Esophagus muscularis mucosa (tissue), 4 donors: Measurements from ENCODE around the gene ZBTB16. TPM values are rescaled to one million over a fixed set of nuclear protein-coding genes. Genes with fewer than 3 reads are reported as not detected.

Experiments
- DNase-seq: peaks from one replicate; pipeline ENCODE4 v3.0.0-alpha.2; 2017; ENCODE audit errors: extremely low spot score
- H3K27ac ChIP-seq, 4 donors: fragments of 200-600 bp; sonication (generic); replicated peaks in 1 of 4; 1 replicate in 3 of 4; 2 replicates in 1 of 4; pipeline ENCODE4 v1.5.1; 2016 to 2019; ENCODE audit warnings: mild to moderate bottlenecking in 1 of 4
- H3K27me3 ChIP-seq, 4 donors: fragments of 200-600 bp; sonication (generic); one replicate each; pipeline versions ENCODE4 v1.5.1 to v1.6.0; 2016 to 2019
- H3K36me3 ChIP-seq, 4 donors: fragments of 200-600 bp; sonication (generic); one replicate each; pipeline ENCODE4 v1.5.1; 2016 to 2019
- H3K4me1 ChIP-seq, 4 donors: fragments of 200-600 bp; sonication (generic); one replicate each; pipeline ENCODE4 v1.5.1; 2016 to 2019
- H3K4me3 ChIP-seq, 4 donors: fragments of 200-600 bp; sonication (generic); 1 replicate in 2 of 4; 2 replicates in 2 of 4; pipeline ENCODE4 v1.5.1; 2016 to 2019; ENCODE audit warnings: mild to moderate bottlenecking in 4 of 4, moderate library complexity in 1 of 4
- H3K9me3 ChIP-seq, 4 donors: fragments of 200-600 bp; sonication (generic); 1 replicate in 3 of 4; 2 replicates in 1 of 4; pipeline ENCODE4 v1.5.1; 2016 to 2019
- CTCF ChIP-seq, 3 experiments: fragments of 200-600 bp in 2 of 3; fragments of 450-650 bp in 1 of 3; sonication (generic) in 2 of 3; IDR thresholded peaks; one replicate each; pipeline ENCODE4 v1.5.1; 2017 to 2019; ENCODE audit warnings: antibody characterized with exemption in 3 of 3, mild to moderate bottlenecking in 2 of 3, moderate library complexity in 1 of 3
- EP300 ChIP-seq: sonication (generic); formaldehyde crosslinking; IDR thresholded peaks from one replicate; pipeline ENCODE4 v1.6.1; 2017; ENCODE audit warnings: antibody characterized with exemption
- POLR2A ChIP-seq: fragments of 450-650 bp; IDR thresholded peaks from one replicate; pipeline ENCODE4 v1.6.1; 2017; ENCODE audit warnings: antibody characterized with exemption, moderate library complexity, mild to moderate bottlenecking, low read depth
- POLR2AphosphoS5 ChIP-seq, 2 donors: sonication (generic); formaldehyde crosslinking; IDR thresholded peaks; one replicate each; pipeline ENCODE4 v1.6.1; 2017; ENCODE audit warnings: antibody characterized with exemption in 2 of 2
- WGBS: methylation state at CpG from one replicate; pipeline ENCODE4 v1.1.5; 2018; 5-methylcytosine and 5-hydroxymethylcytosine counted together
- intact Hi-C: fragments of 100-400 bp; cut with DNase I; formaldehyde crosslinking; loops from one replicate; pipeline ENCODE4 v1.15.1; 2023
- total RNA-seq, 4 donors: library from RNA; depleted of rRNA; stranded (reverse); fragments of >200 nt; gene quantifications; one replicate each; pipeline versions ENCODE4 v1.1.0 to v1.2.1, GENCODE V29; 2016

Gene ZBTB16
- total RNA-seq, 4 donors from 2014 or later, result 175 to 319 (median 222) TPM

DNA sequence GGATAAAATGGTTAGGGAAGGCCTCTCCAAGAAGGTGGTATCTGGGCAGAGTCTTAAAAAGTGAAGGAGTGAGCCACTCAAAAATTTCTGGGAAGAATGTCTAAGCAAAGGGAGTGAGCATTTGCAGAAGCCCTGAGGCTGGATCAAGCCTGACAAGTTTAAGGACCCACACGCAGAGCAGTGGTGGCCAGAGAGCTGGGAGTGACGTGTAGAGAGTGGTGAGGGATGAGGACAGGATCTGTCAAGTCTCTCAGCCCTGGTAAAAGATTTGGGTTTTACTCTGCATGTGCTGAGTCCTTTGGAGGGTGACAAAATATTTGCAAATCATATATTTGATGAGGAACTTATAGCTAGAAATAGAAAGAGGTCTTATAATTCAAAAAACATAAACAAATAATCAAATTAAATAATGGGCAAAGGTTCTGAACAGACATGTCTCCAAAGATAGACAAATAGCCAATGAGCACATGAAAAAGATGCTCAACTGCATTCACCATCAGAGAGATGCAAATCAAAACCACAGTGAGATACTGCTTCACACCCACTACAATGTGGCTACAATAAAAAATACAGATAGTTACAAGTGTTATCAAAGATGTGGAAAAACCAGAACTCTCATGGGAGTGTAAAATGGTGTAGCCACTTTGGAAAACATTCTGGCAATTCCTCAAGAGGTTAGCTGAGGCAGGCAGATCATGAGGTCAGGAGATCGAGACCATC lies 129.5 kb downstream of the ZBTB16 start:
- H3K36me3 ChIP-seq, result peaks cover 33 to 95% (median 83%) of the 10 kb centered on the region in 4 donors
- WGBS, result 94% methylated on average over 3 of the region's 3 CpGs
- intact Hi-C loops, result no loop called here
- peaks cover 54 to 77% (median 68%) of the 10 kb centered on the region in 4 donors for H3K4me1 ChIP-seq
- TF ChIP-seq POLR2AphosphoS5 (IDR thresholded peaks at IDR 0.05) (peak in 1 of 2 donors; percentile 34), POLR2A (no peak), EP300 (no peak), CTCF (IDR thresholded peaks at IDR 0.05) (no peak)
- no peaks in the 10 kb centered on the region for H3K27me3 ChIP-seq
- no peaks in the 10 kb centered on the region for H3K9me3 ChIP-seq
- DNase-seq, result no peak
- no peak overlapping the region for H3K4me3 ChIP-seq
- peak overlapping the region; percentile 23 to 100 (median 30) for H3K27ac ChIP-seq

DNA sequence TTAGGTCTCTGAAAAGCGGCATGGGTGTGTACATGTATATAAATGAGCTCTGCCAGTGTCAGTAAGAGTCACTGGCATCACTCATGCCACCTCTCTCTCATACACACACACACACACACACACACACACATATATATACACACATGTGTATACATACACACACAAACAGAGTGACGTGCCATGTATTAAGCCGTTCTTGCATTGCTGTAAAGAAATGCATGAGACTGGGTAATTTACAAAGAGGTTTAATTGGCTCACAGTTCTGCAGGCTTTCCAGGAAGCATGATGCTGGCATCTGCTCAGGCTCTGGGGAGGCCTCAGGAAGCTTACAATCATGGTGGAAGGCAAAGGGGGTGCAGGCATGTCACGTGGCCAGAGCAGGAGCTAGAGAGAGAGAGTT lies 131.1 kb downstream of the ZBTB16 start:
- no peak overlapping the region for H3K4me3 ChIP-seq
- peak overlapping the region in 1 of 4 donors; percentile 98 for H3K27ac ChIP-seq
- TF ChIP-seq POLR2AphosphoS5 (IDR thresholded peaks at IDR 0.05), result peak in 1 of 2 donors; percentile 55
- no peak for TF ChIP-seq CTCF (IDR thresholded peaks at IDR 0.05)
- H3K4me1 ChIP-seq, result peaks cover 55 to 77% (median 68%) of the 10 kb centered on the region in 4 donors
- no peaks in the 10 kb centered on the region for H3K27me3 ChIP-seq
- intact Hi-C loops, result no loop called here
- peaks cover 33 to 87% (median 75%) of the 10 kb centered on the region in 4 donors for H3K36me3 ChIP-seq
- H3K9me3 ChIP-seq, result no peaks in the 10 kb centered on the region
- no peak for DNase-seq
- WGBS, result 67% methylated on average over 4 of the region's 4 CpGs

GRCh38 chr11:114191893-114192292 lies 132.4 kb downstream of the ZBTB16 start:
- peaks cover 57 to 77% (median 68%) of the 10 kb centered on the region in 4 donors for H3K4me1 ChIP-seq
- peak overlapping the region; percentile 89 to 98 (median 95) for H3K27ac ChIP-seq
- H3K27me3 ChIP-seq, result no peaks in the 10 kb centered on the region
- H3K4me3 ChIP-seq, result no peak overlapping the region
- no peak for TF ChIP-seq POLR2AphosphoS5 (IDR thresholded peaks at IDR 0.05)
- no peak for TF ChIP-seq EP300
- no peak for TF ChIP-seq CTCF (IDR thresholded peaks at IDR 0.05)
- TF ChIP-seq POLR2A, result no peak
- no peaks in the 10 kb centered on the region for H3K9me3 ChIP-seq
- peaks cover 30 to 79% (median 68%) of the 10 kb centered on the region in 4 donors for H3K36me3 ChIP-seq
- intact Hi-C loops, result no loop called here
- 57% methylated on average over 2 of the region's 2 CpGs for WGBS
- DNase-seq, result no peak

GRCh38 chr11:114192841-114193389 lies 133.4 kb downstream of the ZBTB16 start:
- no peak for DNase-seq
- peaks cover 23 to 69% (median 57%) of the 10 kb centered on the region in 4 donors for H3K36me3 ChIP-seq
- WGBS, result 79% methylated on average over 3 of the region's 4 CpGs
- H3K27me3 ChIP-seq, result no peaks in the 10 kb centered on the region
- peaks cover 63 to 77% (median 73%) of the 10 kb centered on the region in 4 donors for H3K4me1 ChIP-seq
- intact Hi-C loops, result no loop called here
- peak overlapping the region; percentile 89 to 98 (median 95) for H3K27ac ChIP-seq
- no peak overlapping the region for H3K4me3 ChIP-seq
- TF ChIP-seq EP300 (no peak), POLR2AphosphoS5 (IDR thresholded peaks at IDR 0.05) (peak in 1 of 2 donors; percentile 10)
- H3K9me3 ChIP-seq, result no peaks in the 10 kb centered on the region
